Measurements from ENCODE around the gene GPR137.

Gene GPR137

DNA sequence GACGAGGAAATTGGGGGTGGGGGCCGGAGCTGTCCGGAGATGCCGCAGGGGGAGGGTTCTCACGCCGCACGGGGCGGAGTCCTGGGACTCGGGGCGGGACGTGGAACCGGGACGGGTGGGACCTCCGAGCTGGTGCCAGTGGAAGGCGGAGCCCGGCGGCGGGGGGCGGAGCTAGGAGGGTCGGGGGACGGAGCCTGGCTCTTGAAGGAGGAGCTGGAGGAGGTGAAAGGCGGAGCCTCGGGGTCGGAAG is 44.5 kb upstream of the GPR137 start:
- DNase-seq (ENCODE audit: low read depth) = peak; percentile 99
- TF ChIP-seq, protein P1, sequence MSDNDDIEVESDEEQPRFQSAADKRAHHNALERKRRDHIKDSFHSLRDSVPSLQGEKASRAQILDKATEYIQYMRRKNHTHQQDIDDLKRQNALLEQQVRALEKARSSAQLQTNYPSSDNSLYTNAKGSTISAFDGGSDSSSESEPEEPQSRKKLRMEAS (IDR thresholded peaks at IDR 0.05; ENCODE audit: low read depth, low read length) = no peak
- no peak for TF ChIP-seq POLR2A (IDR thresholded peaks at IDR 0.05; ENCODE audit: extremely low read depth, insufficient read length)
- TF ChIP-seq, protein P2, sequence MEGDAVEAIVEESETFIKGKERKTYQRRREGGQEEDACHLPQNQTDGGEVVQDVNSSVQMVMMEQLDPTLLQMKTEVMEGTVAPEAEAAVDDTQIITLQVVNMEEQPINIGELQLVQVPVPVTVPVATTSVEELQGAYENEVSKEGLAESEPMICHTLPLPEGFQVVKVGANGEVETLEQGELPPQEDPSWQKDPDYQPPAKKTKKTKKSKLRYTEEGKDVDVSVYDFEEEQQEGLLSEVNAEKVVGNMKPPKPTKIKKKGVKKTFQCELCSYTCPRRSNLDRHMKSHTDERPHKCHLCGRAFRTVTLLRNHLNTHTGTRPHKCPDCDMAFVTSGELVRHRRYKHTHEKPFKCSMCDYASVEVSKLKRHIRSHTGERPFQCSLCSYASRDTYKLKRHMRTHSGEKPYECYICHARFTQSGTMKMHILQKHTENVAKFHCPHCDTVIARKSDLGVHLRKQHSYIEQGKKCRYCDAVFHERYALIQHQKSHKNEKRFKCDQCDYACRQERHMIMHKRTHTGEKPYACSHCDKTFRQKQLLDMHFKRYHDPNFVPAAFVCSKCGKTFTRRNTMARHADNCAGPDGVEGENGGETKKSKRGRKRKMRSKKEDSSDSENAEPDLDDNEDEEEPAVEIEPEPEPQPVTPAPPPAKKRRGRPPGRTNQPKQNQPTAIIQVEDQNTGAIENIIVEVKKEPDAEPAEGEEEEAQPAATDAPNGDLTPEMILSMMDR (IDR thresholded peaks at IDR 0.05; ENCODE audit: low read depth, low read length) = no peak
- TF ChIP-seq MYC (IDR thresholded peaks at IDR 0.05; ENCODE audit: low read depth, low read length) = no peak

DNA sequence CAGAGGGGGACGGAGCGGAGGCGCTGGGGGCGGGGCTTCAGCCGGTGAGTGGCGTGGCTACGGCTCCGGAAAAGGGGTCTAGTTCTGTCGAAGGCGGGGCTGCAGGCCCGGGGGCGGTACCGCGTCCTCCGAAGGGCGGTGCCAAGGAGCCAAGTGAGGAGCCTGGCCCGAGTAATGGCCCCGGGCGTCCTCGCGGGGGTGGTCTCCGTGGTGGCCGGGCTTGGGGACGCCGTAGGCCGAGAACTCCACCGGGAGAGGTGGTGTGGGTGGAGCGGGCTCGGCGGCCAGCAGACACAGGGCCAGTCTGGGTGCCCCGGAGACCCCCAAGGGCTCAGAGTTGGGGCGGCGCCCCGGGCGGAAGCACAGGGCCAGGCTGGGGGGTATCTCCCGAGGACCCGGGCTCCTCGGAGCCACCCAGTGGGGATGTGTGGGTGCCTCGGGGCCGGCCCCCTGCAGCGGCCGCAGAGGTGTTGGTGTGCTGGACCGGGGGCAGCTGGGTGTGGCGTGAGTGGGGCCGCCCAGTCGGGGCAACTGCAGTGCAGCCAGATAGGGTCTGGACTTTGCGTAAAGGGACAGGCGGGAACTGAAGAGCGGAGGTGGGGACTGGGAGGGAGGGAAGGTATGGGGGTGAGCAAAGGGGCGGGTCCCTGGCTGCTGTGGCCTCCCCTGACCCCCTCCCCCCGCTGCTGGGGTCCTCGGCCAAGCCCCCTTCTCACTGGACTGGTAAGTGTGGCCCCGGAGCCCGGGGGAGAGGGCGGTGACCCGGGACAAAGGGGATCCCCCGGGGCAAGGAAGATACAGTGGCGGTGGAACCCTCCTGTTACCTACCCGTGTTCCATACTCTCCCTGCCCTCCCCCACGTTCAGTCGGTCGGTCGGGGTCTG is 43.9 kb upstream of the GPR137 start:
- TF ChIP-seq MYC (IDR thresholded peaks at IDR 0.05; ENCODE audit: low read depth, low read length) (no peak; the same call in 1 of the 2 replicates), POLR2A (IDR thresholded peaks at IDR 0.05; ENCODE audit: extremely low read depth, insufficient read length) (peak; percentile 79)
- TF ChIP-seq, protein P2 (IDR thresholded peaks at IDR 0.05; ENCODE audit: low read depth, low read length) = no peak
- TF ChIP-seq, protein P1 (IDR thresholded peaks at IDR 0.05; ENCODE audit: low read depth, low read length) = peak; percentile 48; the same call in 1 of the 2 replicates
- DNase-seq (ENCODE audit: low read depth) = peak; percentile 76
- H3K4me3 ChIP-seq (ENCODE audit: low read depth, low read length) = peak overlapping the region; percentile 71

More for the DNA sequence above, 44.5 kb upstream of the GPR137 start:
- H3K4me3 ChIP-seq (ENCODE audit: low read depth, low read length) = peak overlapping the region; percentile 71

DNA sequence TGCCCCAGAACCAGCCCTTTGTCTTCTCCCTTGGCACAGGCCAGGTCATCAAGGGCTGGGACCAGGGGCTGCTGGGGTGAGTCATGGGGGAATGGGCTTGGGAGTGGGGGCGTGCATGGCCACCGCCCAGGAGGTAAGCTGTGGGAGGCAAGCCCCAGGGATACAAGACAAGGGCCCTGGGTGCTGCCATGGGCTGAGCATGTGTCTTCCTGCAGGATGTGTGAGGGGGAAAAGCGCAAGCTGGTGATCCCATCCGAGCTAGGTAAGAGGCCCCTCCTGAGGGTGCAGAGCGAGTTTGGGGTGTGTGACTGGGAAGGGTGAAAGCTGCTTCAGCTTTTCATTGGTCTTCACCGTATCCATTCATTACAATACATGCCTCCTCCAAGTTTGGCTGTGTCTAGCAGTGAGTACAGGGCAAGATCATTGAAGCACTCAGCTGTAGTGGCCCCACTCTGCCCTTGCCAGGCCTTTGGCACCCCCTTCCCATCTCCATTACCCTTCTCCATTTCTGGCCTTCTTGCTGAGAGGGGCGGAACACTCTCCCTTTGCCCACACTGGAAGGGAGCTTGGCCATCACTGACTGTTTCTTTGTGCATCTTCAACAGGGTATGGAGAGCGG is 42.3 kb upstream of the GPR137 start:
- TF ChIP-seq, protein P2 (IDR thresholded peaks at IDR 0.05; ENCODE audit: low read depth, low read length) = no peak
- no peak for TF ChIP-seq MYC (IDR thresholded peaks at IDR 0.05; ENCODE audit: low read depth, low read length)
- TF ChIP-seq, protein P1 (IDR thresholded peaks at IDR 0.05; ENCODE audit: low read depth, low read length) = no peak
- TF ChIP-seq POLR2A (IDR thresholded peaks at IDR 0.05; ENCODE audit: extremely low read depth, insufficient read length) = no peak
- no peak overlapping the region for H3K4me3 ChIP-seq (ENCODE audit: low read depth, low read length)
- peak; percentile 49 for DNase-seq (ENCODE audit: low read depth)

DNA sequence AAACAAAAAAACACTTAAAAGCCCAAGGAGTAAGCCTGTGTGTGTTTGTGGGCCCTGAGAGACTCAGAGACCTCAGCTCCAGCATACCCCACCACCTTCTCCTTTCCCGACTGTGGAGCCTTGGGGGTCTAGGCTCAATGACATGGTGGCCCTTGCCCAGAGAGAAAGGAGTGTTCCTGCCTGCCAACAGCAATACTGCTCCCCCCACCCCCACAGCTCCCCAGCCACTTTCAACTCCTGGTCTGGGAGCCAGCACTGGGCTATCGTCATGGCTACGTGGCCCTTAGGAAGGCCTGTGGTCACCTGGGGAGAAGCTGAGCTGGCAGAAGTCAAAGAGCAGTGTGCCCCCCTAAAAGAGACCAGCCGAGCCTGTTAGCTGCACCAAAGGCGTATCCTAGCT is 41.5 kb upstream of the GPR137 start:
- H3K4me3 ChIP-seq (ENCODE audit: low read depth, low read length) = no peak overlapping the region
- DNase-seq (ENCODE audit: low read depth) = no peak
- TF ChIP-seq MYC (IDR thresholded peaks at IDR 0.05; ENCODE audit: low read depth, low read length) (no peak), POLR2A (IDR thresholded peaks at IDR 0.05; ENCODE audit: extremely low read depth, insufficient read length) (no peak)
- TF ChIP-seq, protein P1 (IDR thresholded peaks at IDR 0.05; ENCODE audit: low read depth, low read length) = no peak
- TF ChIP-seq, protein P2 (IDR thresholded peaks at IDR 0.05; ENCODE audit: low read depth, low read length) = no peak

DNA sequence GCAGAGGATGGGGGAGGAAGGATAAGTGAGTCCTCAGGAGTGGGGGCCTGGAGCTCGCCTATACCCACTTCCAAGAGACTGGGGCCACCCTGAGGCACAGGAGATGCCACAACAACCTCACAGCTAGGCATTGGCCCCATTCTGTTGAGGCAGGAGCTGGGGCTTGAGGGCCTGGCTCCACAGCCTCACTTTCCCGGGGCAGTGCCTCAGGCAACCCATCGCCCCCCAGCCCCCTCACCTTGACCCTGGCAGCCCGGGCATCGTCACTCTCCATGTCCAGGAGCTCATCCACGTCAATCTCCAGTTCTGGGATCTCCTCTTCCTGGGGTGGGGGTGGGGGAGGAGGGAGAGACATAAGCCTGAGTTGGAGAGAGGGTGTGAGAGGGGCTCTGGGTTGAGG is 40.7 kb upstream of the GPR137 start:
- peak overlapping the region; percentile 87 for H3K4me3 ChIP-seq (ENCODE audit: low read depth, low read length)
- no peak for DNase-seq (ENCODE audit: low read depth)
- TF ChIP-seq POLR2A (IDR thresholded peaks at IDR 0.05; ENCODE audit: extremely low read depth, insufficient read length) (no peak), MYC (IDR thresholded peaks at IDR 0.05; ENCODE audit: low read depth, low read length) (no peak)
- TF ChIP-seq, protein P1 (IDR thresholded peaks at IDR 0.05; ENCODE audit: low read depth, low read length) = no peak
- TF ChIP-seq, protein P2 (IDR thresholded peaks at IDR 0.05; ENCODE audit: low read depth, low read length) = no peak

All from NB4 (cell line).